ENCODE data around the gene ZNF319.

DNA sequence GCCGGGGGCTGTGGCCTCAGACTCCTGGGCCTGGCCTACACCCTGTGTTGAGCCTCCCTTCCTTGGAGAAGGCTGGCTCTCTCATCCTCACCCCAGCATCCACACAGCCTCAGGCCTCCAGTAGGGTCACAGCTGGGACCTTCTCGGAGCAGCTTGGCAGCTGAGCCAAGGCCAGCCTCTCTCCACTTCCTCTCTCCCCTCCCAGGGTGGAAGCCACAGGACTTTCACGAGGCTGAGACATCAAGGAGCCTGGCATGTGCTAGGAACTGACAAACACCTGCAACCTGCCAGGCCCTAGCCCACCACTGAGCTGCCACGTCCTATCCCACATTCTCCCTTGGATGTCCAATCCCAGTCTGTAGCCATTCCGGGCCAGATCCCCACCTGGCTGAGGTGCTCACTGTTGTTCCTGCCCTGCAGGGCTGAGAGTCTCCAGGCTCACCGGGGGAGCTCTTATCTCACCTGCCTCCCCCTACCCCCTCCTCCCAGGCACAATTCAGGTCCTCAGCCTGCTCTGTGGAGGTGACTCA is 28.1 kb upstream of the ZNF319 start:
- TF ChIP-seq KDM1A (CRISPR knock-in tag; IDR thresholded peaks at IDR 0.05) (no peak), ZNF367 (CRISPR knock-in tag; IDR thresholded peaks at IDR 0.05; ENCODE audit: borderline replicate concordance) (no peak), JUN (CRISPR knock-in tag; IDR thresholded peaks at IDR 0.05) (no peak), CTCF (CRISPR knock-in tag; IDR thresholded peaks at IDR 0.05) (no peak), FIP1L1 (IDR thresholded peaks at IDR 0.05; ENCODE audit: borderline replicate concordance, insufficient read depth, low read depth, low read length) (no peak), ZNF256 (CRISPR knock-in tag; conservative IDR thresholded peaks at IDR 0.05) (no peak), ZNF24 (IDR thresholded peaks at IDR 0.05) (no peak), ZNF33A (CRISPR knock-in tag; IDR thresholded peaks at IDR 0.05; ENCODE audit: borderline replicate concordance) (no peak), TCF7 (IDR thresholded peaks at IDR 0.05; ENCODE audit: low read depth) (no peak), PHF5A (CRISPR knock-in tag; IDR thresholded peaks at IDR 0.05; ENCODE audit: low read depth, unreplicated experiment) (no peak), POLR2AphosphoS2 (IDR thresholded peaks at IDR 0.05; ENCODE audit: low read depth, low read length) (no peak)
- TF ChIP-seq, protein P1, sequence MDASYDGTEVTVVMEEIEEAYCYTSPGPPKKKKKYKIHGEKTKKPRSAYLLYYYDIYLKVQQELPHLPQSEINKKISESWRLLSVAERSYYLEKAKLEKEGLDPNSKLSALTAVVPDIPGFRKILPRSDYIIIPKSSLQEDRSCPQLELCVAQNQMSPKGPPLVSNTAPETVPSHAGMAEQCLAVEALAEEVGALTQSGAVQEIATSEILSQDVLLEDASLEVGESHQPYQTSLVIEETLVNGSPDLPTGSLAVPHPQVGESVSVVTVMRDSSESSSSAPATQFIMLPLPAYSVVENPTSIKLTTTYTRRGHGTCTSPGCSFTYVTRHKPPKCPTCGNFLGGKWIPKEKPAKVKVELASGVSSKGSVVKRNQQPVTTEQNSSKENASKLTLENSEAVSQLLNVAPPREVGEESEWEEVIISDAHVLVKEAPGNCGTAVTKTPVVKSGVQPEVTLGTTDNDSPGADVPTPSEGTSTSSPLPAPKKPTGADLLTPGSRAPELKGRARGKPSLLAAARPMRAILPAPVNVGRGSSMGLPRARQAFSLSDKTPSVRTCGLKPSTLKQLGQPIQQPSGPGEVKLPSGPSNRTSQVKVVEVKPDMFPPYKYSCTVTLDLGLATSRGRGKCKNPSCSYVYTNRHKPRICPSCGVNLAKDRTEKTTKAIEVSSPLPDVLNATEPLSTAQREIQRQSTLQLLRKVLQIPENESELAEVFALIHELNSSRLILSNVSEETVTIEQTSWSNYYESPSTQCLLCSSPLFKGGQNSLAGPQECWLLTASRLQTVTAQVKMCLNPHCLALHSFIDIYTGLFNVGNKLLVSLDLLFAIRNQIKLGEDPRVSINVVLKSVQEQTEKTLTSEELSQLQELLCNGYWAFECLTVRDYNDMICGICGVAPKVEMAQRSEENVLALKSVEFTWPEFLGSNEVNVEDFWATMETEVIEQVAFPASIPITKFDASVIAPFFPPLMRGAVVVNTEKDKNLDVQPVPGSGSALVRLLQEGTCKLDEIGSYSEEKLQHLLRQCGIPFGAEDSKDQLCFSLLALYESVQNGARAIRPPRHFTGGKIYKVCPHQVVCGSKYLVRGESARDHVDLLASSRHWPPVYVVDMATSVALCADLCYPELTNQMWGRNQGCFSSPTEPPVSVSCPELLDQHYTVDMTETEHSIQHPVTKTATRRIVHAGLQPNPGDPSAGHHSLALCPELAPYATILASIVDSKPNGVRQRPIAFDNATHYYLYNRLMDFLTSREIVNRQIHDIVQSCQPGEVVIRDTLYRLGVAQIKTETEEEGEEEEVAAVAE (CRISPR knock-in tag; IDR thresholded peaks at IDR 0.05; ENCODE audit: borderline replicate concordance): no peak
